ENCODE measurements around the gene TUBB2A. TPM values are rescaled to one million over a fixed set of nuclear protein-coding genes. Genes with fewer than 3 reads are reported as not detected.

The TUBB2A gene
- total RNA-seq, 1 donor from 2014 or later: 72.7 TPM

GRCh38 chr6:3122823-3123182 lies 34.5 kb downstream of the TUBB2A start:
- Histone ChIP-seq H3K27me3 (no peaks in the 10 kb centered on the region), H3K36me3 (no peaks in the 10 kb centered on the region), H3K4me3 (no peak overlapping the region), H3K9me3 (no peaks in the 10 kb centered on the region), H3K27ac (no peak overlapping the region), H3K4me1 (peaks cover 11% of the 10 kb centered on the region)
- intact Hi-C loops (cut with DNase I): loop anchor here (5.0 kb wide), 1 partner anchor 134 kb away; the partner anchor contains the start of gene PSMG4
- TF ChIP-seq CTCF (IDR thresholded peaks at IDR 0.05) (no peak), POLR2A (IDR thresholded peaks at IDR 0.05) (no peak), POLR2AphosphoS5 (IDR thresholded peaks at IDR 0.05; ENCODE audit: insufficient read depth in 1 of 2, low read depth in 1 of 2) (no peak)
- DNase-seq (ENCODE audit: extremely low spot score in 2 of 2): no peak

DNA sequence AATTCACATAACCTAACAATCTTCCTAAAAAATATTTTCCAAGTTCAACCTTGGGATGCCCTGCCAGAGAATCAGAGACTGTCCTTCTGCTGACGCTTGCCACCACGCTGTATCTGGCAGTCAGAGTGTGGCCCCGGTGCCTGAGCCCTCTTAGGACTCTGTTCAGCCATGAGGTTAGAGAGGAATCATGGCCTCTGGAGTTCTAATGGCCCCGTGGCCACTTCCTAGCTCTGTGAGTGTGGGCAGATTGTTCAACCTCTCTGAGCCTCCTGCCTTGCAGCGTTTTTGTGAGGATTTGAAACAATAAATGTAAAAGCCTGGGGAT lies 36.6 kb downstream of the TUBB2A start:
- no peak overlapping the region for H3K27ac ChIP-seq
- H3K9me3 ChIP-seq: no peaks in the 10 kb centered on the region
- no peaks in the 10 kb centered on the region for H3K36me3 ChIP-seq
- H3K4me3 ChIP-seq: no peak overlapping the region
- no peak for DNase-seq (ENCODE audit: extremely low spot score in 2 of 2)
- H3K27me3 ChIP-seq: no peaks in the 10 kb centered on the region
- H3K4me1 ChIP-seq: peaks cover 20% of the 10 kb centered on the region
- no peak for TF ChIP-seq POLR2A (IDR thresholded peaks at IDR 0.05)
- intact Hi-C loops (cut with DNase I): loop anchor here (5.0 kb wide), 1 partner anchor 137 kb away; the partner anchor contains the start of gene PSMG4

DNA sequence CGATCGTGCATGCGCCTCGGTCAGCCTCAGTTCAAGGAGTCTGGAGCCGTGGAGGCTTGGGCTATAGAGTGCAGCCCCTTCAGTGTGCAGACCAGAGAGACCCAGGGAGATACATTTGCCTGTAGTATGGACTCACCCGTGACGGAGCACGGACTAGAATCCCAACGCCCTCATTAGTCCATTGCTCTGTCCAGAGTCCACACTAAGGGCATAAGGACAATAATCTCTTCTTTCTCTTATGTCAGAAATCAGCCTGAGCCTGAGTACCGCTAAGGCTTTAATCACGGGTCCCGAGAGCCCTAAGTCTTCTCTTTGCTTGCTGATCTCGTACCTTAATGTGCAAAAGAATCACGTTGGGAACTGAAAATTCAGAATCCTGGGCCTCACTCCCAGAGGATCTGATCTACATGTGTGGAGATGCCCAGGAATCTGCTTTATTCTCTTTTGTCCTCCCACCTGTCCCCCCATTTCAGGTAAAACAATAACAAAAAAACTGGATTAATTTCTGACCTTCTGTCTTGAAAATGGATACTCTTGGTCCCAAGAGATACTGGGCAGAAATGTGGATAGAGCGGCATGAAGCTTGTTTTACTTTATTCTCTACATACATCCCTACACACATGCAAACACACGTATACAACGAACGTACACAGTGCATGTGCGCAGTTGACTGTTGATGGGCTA lies 38.2 kb downstream of the TUBB2A start:
- H3K4me3 ChIP-seq: peak overlapping the region; percentile 74 to 92
- H3K36me3 ChIP-seq: peaks cover 0 to 5% of the 10 kb centered on the region in 2 donors
- intact Hi-C loops (cut with DNase I): no loop called here
- H3K9me3 ChIP-seq: no peaks in the 10 kb centered on the region
- TF ChIP-seq CTCF (IDR thresholded peaks at IDR 0.05): no peak
- TF ChIP-seq POLR2A (IDR thresholded peaks at IDR 0.05): no peak
- TF ChIP-seq POLR2AphosphoS5 (IDR thresholded peaks at IDR 0.05; ENCODE audit: insufficient read depth in 1 of 2, low read depth in 1 of 2): no peak
- H3K27ac ChIP-seq: peak overlapping the region; percentile 80
- peaks cover 20% of the 10 kb centered on the region for H3K4me1 ChIP-seq
- DNase-seq (ENCODE audit: extremely low spot score in 2 of 2): no peak
- H3K27me3 ChIP-seq: no peaks in the 10 kb centered on the region

DNA sequence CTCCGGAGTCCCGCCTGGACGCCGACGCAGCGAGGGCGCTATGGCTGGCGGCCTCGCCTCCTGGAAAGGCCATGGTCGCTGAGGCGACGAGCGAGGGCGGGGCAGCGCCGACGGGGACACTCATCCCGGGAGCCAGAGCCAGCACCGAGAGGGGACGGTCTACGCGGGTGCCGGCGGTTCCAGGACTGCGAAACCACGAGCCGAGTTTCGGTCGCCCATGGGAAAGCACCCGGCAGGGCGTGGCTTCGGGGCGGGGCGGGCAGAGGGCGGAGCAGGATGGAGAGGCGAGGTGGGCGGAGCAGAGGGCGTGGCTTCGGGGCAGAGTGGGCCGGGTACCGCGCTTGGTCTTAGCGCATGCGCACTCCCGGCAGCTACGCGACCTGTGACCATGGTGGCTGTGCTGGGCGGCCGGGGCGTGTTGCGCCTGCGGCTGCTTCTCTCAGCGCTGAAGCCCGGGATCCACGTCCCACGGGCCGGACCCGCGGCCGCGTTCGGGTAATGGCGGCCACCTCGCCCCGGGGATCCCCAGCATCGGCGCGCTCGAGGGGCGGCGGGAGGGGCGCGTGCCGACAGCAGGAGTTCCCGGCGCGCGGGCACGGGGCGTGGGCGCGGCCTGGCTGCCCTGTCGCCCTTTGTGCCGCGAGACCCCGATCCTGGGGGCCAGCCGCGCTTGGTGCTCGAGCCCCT lies 38.8 kb downstream of the TUBB2A start, which contains the start of gene BPHL:
Gene BPHL, plus strand, starts transcription at position 359 of the 687 bp plus-strand sequence. Its CDS starts 30 bp downstream, at position 389.
- H3K27ac ChIP-seq: peak within 1 kb of the TSS; percentile 80
- H3K4me3 ChIP-seq: peak within 1 kb of the TSS; percentile 74 to 92
- TF ChIP-seq POLR2AphosphoS5 (IDR thresholded peaks at IDR 0.05; ENCODE audit: insufficient read depth in 1 of 2, low read depth in 1 of 2) (peak; percentile 64 to 95), POLR2A (IDR thresholded peaks at IDR 0.05) (peak; percentile 12 to 82), CTCF (IDR thresholded peaks at IDR 0.05) (no peak)
- H3K27me3 ChIP-seq: no peaks in the 10 kb centered on the region
- H3K9me3 ChIP-seq: no peaks in the 10 kb centered on the region
- peak; percentile 95 to 98 for DNase-seq (ENCODE audit: extremely low spot score in 2 of 2)
- peaks cover 20% of the 10 kb centered on the region for H3K4me1 ChIP-seq
- H3K36me3 ChIP-seq: peaks cover 0 to 12% of the 10 kb centered on the region in 2 donors
- intact Hi-C loops (cut with DNase I): no loop called here

GRCh38 chr6:3117912-3118352 lies 39.4 kb downstream of the TUBB2A start:
- peak overlapping the region; percentile 80 for H3K27ac ChIP-seq
- no peak for TF ChIP-seq POLR2A (IDR thresholded peaks at IDR 0.05)
- TF ChIP-seq CTCF (IDR thresholded peaks at IDR 0.05): no peak
- TF ChIP-seq POLR2AphosphoS5 (IDR thresholded peaks at IDR 0.05; ENCODE audit: insufficient read depth in 1 of 2, low read depth in 1 of 2): no peak
- no peak for DNase-seq (ENCODE audit: extremely low spot score in 2 of 2)
- H3K36me3 ChIP-seq: peaks cover 0 to 18% of the 10 kb centered on the region in 2 donors
- peak overlapping the region; percentile 74 to 92 for H3K4me3 ChIP-seq
- no peaks in the 10 kb centered on the region for H3K9me3 ChIP-seq
- no peaks in the 10 kb centered on the region for H3K27me3 ChIP-seq
- intact Hi-C loops (cut with DNase I): no loop called here
- peaks cover 20% of the 10 kb centered on the region for H3K4me1 ChIP-seq
